NCI-H128 (cell line): ENCODE data around the gene PDYN.

Experiments used
- DNase-seq: peaks from one replicate; lab custom pipeline; 2025; ENCODE audit not compliant: unreplicated experiment; lab: John Stamatoyannopoulos, UW

The PDYN gene

GRCh38 chr20:1995531-1996310 is 1.9 kb upstream of the PDYN start:
- no peak for DNase-seq

GRCh38 chr20:1994627-1995026 is 769 bp upstream of the PDYN start:
- DNase-seq: no peak

GRCh38 chr20:1992359-1993110 is 1.3 kb downstream of the PDYN start:
- no peak for DNase-seq

DNA sequence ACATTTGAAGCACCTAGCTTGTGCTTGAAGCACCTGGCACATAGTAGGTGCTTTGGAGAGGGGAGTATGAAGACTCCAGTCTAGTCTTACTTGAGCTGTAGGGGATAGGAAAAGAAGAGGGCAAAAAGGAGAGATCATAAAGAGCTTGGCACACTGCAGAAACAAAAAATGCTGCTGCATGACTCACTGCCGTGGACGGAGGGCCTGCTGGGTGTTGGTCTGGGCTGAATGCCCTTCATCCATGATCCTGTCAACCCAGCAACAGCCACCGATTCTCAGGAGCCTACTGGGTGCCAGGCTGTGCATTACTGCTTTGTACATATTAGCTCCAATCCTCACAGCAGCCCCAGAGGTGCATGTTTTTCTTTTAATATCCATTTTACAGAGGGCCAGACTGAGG is 6.0 kb downstream of the PDYN start:
- DNase-seq: no peak

DNA sequence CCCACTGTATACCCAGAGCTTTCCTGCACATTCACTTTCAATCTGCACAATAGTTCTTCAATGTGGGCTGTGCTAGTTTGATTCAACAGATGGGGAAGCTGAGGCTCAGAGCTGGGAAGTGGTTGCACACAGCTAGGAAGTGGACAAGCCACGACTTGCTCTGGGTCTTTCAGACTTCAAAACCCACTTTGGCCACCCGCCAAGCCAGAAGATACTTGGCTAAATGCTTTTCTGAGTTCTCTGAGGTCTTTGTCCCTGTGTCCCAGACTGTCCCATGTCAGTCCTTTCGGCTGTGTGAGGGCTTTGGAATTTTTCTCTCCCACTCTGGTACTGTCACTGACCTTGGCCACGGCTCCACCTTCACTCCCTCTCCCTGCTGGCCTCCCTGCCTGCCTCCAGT is 10.6 kb downstream of the PDYN start:
- no peak for DNase-seq

- no peak for DNase-seq
These were observed 11.2 kb downstream of the PDYN start for GRCh38 chr20:1982686-1983085.

- no peak for DNase-seq
These were observed 14.6 kb downstream of the PDYN start for GRCh38 chr20:1979106-1979778.

GRCh38 chr20:1975291-1975690 is 18.6 kb downstream of the PDYN start:
- DNase-seq: no peak

DNA sequence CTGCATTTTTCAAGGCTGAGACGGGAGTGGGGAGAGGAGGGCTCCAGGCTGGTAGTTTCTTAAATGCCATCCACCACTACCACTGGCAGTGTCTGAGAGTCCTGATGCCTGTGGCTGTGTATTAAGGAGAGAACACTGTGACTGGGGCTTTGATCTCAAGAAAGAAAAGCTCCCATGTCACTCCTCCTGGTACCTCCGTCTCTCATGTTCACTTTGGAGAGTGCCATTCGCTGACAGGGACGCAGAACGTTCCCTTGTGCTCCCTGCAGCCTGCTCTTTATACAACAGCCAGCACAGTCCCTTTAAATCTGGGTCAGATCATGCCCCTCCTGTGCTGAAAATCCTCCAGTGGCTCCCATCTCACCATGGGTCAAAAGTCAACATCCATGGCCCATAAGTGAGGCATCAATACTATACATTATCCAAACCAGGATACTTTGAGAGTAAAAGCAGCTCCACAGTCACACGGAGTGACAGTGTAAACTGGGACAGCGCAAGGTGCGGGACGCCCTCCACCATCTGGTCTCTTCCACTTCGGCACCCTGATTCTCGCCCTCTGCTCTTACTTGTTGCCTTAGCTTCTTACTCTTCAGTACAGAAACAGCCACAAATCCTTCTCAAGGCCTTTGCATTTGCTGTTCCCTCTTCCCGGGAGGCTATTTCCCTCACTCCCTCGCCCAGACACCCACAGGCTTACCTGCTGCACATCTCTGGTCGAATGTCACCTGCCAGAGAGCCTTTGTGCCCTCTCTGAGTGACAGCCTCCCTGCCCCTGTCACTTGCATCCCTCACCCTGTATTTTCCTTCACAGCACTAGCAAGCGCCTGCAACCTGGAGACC is 20.0 kb downstream of the PDYN start:
- no peak for DNase-seq

DNA sequence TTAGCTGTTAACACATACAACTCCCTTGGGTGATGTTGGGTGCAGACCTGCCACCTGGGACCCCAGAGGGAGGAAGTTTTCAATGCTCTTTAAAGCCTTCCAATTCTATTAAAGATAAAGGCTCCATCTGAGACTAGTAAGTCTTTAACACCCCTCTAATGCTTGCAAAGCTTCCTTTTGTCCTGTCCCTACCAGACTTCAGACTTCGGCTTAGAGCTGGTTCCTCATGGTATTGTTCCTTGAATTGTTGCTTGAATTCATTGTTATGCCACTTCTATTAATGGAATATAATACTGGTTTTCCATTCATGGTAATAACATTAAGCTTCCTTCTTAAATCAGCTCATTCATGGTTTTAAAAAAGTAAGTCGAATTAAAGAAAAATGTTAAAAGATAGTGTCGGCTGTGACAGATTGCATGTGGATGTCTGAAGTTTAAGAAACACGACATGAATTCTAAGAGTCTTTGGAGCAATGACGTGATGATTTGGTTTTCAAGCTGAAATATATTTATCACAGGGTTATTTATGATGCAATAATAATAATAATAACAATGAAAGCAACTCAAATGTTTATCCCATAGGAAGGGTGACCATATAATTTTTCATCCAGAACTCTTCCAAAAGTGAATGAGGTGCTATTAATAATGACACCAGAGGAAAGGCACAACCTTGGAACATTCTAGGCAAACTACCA is 21.8 kb downstream of the PDYN start:
- no peak for DNase-seq

DNA sequence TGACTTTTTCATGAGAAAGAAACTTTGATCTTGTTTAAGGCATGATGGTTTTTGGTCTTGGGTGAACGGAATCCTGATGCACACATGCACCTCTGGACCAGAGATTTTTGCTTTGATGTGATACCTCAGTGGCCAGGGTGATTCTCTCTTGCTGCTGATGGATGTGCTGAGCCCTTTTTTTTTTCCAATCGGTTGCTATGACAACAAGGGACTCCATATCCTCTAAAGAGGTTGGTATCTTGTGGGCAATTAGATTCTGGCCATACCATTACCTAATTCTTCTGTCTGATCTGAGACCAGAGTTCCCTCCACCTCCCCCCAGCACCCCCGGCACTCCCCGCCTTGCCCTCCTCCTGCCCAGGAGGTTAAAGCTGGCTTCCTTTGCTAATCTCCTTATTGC is 24.9 kb downstream of the PDYN start:
- DNase-seq: no peak

GRCh38 chr20:1965520-1966351 is 28.1 kb downstream of the PDYN start:
- DNase-seq: no peak

GRCh38 chr20:1964659-1965405 is 29.0 kb downstream of the PDYN start:
- no peak for DNase-seq

- no peak for DNase-seq
These were observed 29.8 kb downstream of the PDYN start for GRCh38 chr20:1964061-1964460.

DNA sequence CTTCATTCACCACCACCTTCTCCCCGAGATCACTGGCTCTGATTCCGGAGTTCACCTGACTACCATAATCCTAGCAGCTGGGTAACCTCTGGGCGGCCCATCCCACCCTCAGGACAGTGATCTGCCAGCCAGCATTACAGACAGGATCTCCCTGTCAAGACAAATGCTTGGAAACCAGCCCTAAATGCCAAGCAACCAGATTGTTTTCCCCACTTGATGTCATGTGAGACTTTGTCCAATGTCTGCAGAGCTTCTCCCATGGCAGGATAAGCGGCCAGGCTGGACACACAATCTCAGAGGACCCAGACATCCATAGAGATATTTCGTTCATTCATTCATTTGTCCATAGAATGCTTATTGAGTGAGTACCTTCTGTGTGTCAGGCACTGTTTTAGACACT is 32.5 kb downstream of the PDYN start:
- DNase-seq: no peak

- DNase-seq: no peak
These were observed 34.7 kb downstream of the PDYN start for GRCh38 chr20:1959156-1959555.

- DNase-seq: no peak
These were observed 35.4 kb downstream of the PDYN start for GRCh38 chr20:1958426-1958825.

- no peak for DNase-seq
These were observed 38.6 kb downstream of the PDYN start for GRCh38 chr20:1955217-1955616.

DNA sequence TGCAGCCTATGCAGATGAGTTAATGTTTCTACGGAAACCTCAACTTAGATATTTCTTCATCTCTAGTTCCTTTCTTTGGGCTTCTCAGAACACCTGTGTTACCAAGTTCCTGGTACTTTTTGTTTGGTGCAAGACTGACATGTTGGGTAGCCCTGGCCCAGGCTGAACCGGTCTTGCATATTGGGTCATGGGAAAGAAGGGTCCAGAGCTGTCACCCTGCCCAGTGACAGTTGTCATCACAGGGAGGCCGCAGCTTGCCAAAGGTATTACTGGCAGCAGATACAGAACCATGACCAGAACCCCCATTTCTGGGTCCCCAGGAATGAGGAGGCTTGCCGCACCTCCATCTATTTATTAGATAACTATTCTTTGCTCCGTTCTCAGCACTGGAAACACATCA is 40.2 kb downstream of the PDYN start:
- DNase-seq: no peak
